Trophoblast cell (in vitro differentiated cells and primary cell): ENCODE measurements around the gene SLIT3.

Experiments
- DNase-seq, 2 donors: peaks; one replicate each; pipeline ENCODE4 v3.0.0-alpha.2; 2016
- H2AFZ ChIP-seq: 2 replicates; pipeline ENCODE4 v1.6.1; 2013; ENCODE audit warnings: low read length, moderate library complexity, mild to moderate bottlenecking; ENCODE audit not compliant: insufficient read depth, poor library complexity
- H2AK5ac ChIP-seq: 2 replicates; pipeline ENCODE4 v1.6.1; 2013; ENCODE audit warnings: mild to moderate bottlenecking, low read length
- H2BK120ac ChIP-seq: 2 replicates; pipeline ENCODE4 v1.6.1; 2013; ENCODE audit warnings: low read length, mild to moderate bottlenecking, moderate library complexity; ENCODE audit not compliant: insufficient read depth, poor library complexity
- H2BK12ac ChIP-seq: 2 replicates; pipeline ENCODE4 v1.6.1; 2013; ENCODE audit warnings: mild to moderate bottlenecking, low read length, moderate library complexity
- H2BK5ac ChIP-seq: 2 replicates; pipeline ENCODE4 v1.6.1; 2013; ENCODE audit warnings: low read length, low read depth, moderate library complexity, mild to moderate bottlenecking; ENCODE audit not compliant: poor library complexity
- H3K14ac ChIP-seq: 2 replicates; pipeline ENCODE4 v1.6.1; 2013; ENCODE audit warnings: mild to moderate bottlenecking, low read length
- H3K18ac ChIP-seq: 2 replicates; pipeline ENCODE4 v1.6.1; 2013; ENCODE audit warnings: mild to moderate bottlenecking, low read length
- H3K23ac ChIP-seq: 2 replicates; pipeline ENCODE4 v1.6.1; 2013; ENCODE audit warnings: low read length
- H3K27ac ChIP-seq: 2 replicates; pipeline ENCODE4 v1.5.1; 2013; ENCODE audit warnings: low read depth, mild to moderate bottlenecking, inconsistent platforms, low read length, moderate library complexity
- H3K27me3 ChIP-seq: 2 replicates; pipeline ENCODE4 v1.6.1; 2013; ENCODE audit warnings: inconsistent platforms, mild to moderate bottlenecking, low read length, moderate library complexity; ENCODE audit not compliant: insufficient read depth
- H3K36me3 ChIP-seq, 2 experiments: 1 replicate in 1 of 2; 2 replicates in 1 of 2; pipeline ENCODE4 v1.6.1; 2013; ENCODE audit warnings: low read length in 2 of 2, mild to moderate bottlenecking in 2 of 2, moderate library complexity in 1 of 2; ENCODE audit not compliant: insufficient read depth in 2 of 2, control insufficient read depth in 1 of 2
- H3K4ac ChIP-seq: 2 replicates; pipeline ENCODE4 v1.6.1; 2013; ENCODE audit warnings: low read depth, mild to moderate bottlenecking, low read length, moderate library complexity
- H3K4me1 ChIP-seq, 2 experiments: 1 replicate in 1 of 2; 2 replicates in 1 of 2; pipeline ENCODE4 v1.6.1; 2013; ENCODE audit warnings: low read length in 2 of 2, mild to moderate bottlenecking in 2 of 2, moderate library complexity in 1 of 2; ENCODE audit not compliant: insufficient read depth in 2 of 2, control insufficient read depth in 1 of 2
- H3K4me2 ChIP-seq: 2 replicates; pipeline ENCODE4 v1.6.1; 2013; ENCODE audit warnings: inconsistent platforms, mild to moderate bottlenecking, low read length, moderate library complexity
- H3K4me3 ChIP-seq: 2 replicates; pipeline ENCODE4 v1.5.1; 2013; ENCODE audit warnings: mild to moderate bottlenecking, low read depth, low read length, inconsistent platforms
- H3K79me1 ChIP-seq: one replicate; pipeline ENCODE4 v1.6.1; 2013; ENCODE audit warnings: low read length
- H3K79me2 ChIP-seq: 2 replicates; pipeline ENCODE4 v1.6.1; 2013; ENCODE audit warnings: low read length, mild to moderate bottlenecking; ENCODE audit not compliant: control insufficient read depth, insufficient read depth, poor library complexity
- H3K9ac ChIP-seq: 2 replicates; pipeline ENCODE4 v1.6.1; 2013; ENCODE audit warnings: mild to moderate bottlenecking, low read length
- H3K9me3 ChIP-seq: 2 replicates; pipeline ENCODE4 v1.6.1; 2013; ENCODE audit warnings: low read depth, mild to moderate bottlenecking, control low read depth, inconsistent platforms, low read length; ENCODE audit not compliant: insufficient read depth
- H4K12ac ChIP-seq: 2 replicates; pipeline ENCODE4 v1.6.1; 2013; ENCODE audit warnings: low read depth, mild to moderate bottlenecking, low read length, moderate library complexity
- H4K8ac ChIP-seq: 2 replicates; pipeline ENCODE4 v1.6.1; 2013; ENCODE audit warnings: low read depth, mild to moderate bottlenecking, low read length, moderate library complexity
- H4K91ac ChIP-seq: one replicate; pipeline ENCODE4 v1.6.1; 2013; ENCODE audit warnings: low read depth, mild to moderate bottlenecking, low read length, moderate library complexity
- WGBS: extraction: QIAGEN DNeasy Blood & Tissue Kit; methylation state at CpG from one replicate; pipeline ENCODE4 v1.1.7; 2013; ENCODE audit warnings: missing lambda C conversion rate; ENCODE audit not compliant: insufficient read length, insufficient coverage; ENCODE audit errors: extremely low coverage; 5-methylcytosine and 5-hydroxymethylcytosine counted together

SLIT3 gene

GRCh38 chr5:169157064-169157463 lies 143.9 kb downstream of the SLIT3 start:
- Histone ChIP-seq H4K12ac (no peak overlapping the region), H3K18ac (peak overlapping the region; percentile 21), H3K4me3 (no peak overlapping the region), H2BK120ac (no peak overlapping the region), H3K4me2 (no peak overlapping the region), H3K4me1 (peaks cover 36 to 39% of the 10 kb centered on the region in 2 experiments), H2AK5ac (no peak overlapping the region), H4K8ac (peak overlapping the region; percentile 2), H3K27me3 (no peaks in the 10 kb centered on the region), H4K91ac (no peak overlapping the region), H3K36me3 (peaks cover 0 to 3% of the 10 kb centered on the region in 2 experiments), H3K14ac (no peak overlapping the region), H3K23ac (no peak overlapping the region), H3K9ac (no peak overlapping the region), H3K27ac (no peak overlapping the region), H3K79me1 (peaks cover 24% of the 10 kb centered on the region), H2BK5ac (no peak overlapping the region), H3K4ac (no peak overlapping the region), H2AFZ (no peak overlapping the region), H2BK12ac (peak overlapping the region; percentile 63), H3K9me3 (no peaks in the 10 kb centered on the region), H3K79me2 (peaks cover 9% of the 10 kb centered on the region)
- DNase-seq = no peak
- WGBS = no CpG with 5 or more reads among the region's 1 CpG

- Histone ChIP-seq H3K4me1 (peaks cover 25 to 35% of the 10 kb centered on the region in 2 experiments), H3K18ac (no peak overlapping the region), H3K4me2 (no peak overlapping the region), H2BK5ac (no peak overlapping the region), H3K36me3 (peaks cover 0 to 3% of the 10 kb centered on the region in 2 experiments), H4K91ac (no peak overlapping the region), H3K27ac (no peak overlapping the region), H3K23ac (no peak overlapping the region), H3K79me1 (peaks cover 18% of the 10 kb centered on the region), H4K12ac (no peak overlapping the region), H3K9ac (no peak overlapping the region), H3K79me2 (peaks cover 7% of the 10 kb centered on the region), H2BK120ac (no peak overlapping the region), H2AK5ac (no peak overlapping the region), H3K4ac (no peak overlapping the region), H3K4me3 (no peak overlapping the region), H3K14ac (peak overlapping the region; percentile 44), H4K8ac (peak overlapping the region; percentile 35), H2AFZ (no peak overlapping the region), H2BK12ac (peak overlapping the region; percentile 33), H3K9me3 (no peaks in the 10 kb centered on the region), H3K27me3 (no peaks in the 10 kb centered on the region)
- no CpG with 5 or more reads among the region's 2 CpGs for WGBS
- DNase-seq = no peak
Observed at GRCh38 chr5:169154679-169155078, 146.3 kb downstream of the SLIT3 start.

- Histone ChIP-seq H2BK120ac (peak overlapping the region; percentile 21), H3K4me3 (no peak overlapping the region), H4K8ac (no peak overlapping the region), H3K4me1 (peaks cover 25 to 37% of the 10 kb centered on the region in 2 experiments), H3K23ac (no peak overlapping the region), H3K14ac (no peak overlapping the region), H2BK5ac (peak overlapping the region; percentile 74), H3K79me2 (peaks cover 7% of the 10 kb centered on the region), H2AK5ac (no peak overlapping the region), H3K9ac (no peak overlapping the region), H3K4ac (no peak overlapping the region), H4K12ac (no peak overlapping the region), H3K18ac (no peak overlapping the region), H3K4me2 (peak overlapping the region; percentile 23), H4K91ac (peak overlapping the region; percentile 81), H2AFZ (no peak overlapping the region), H3K36me3 (no peaks in the 10 kb centered on the region), H3K27ac (peak overlapping the region; percentile 89), H3K27me3 (no peaks in the 10 kb centered on the region), H3K9me3 (no peaks in the 10 kb centered on the region), H3K79me1 (peaks cover 18% of the 10 kb centered on the region), H2BK12ac (no peak overlapping the region)
- WGBS = no CpG with 5 or more reads among the region's 2 CpGs
- no peak for DNase-seq
Observed at GRCh38 chr5:169153405-169153804, 147.5 kb downstream of the SLIT3 start.

- Histone ChIP-seq H3K4me1 (peaks cover 25 to 37% of the 10 kb centered on the region in 2 experiments), H3K4me2 (peak overlapping the region; percentile 23), H3K14ac (no peak overlapping the region), H3K36me3 (no peaks in the 10 kb centered on the region), H2AFZ (no peak overlapping the region), H3K79me2 (peaks cover 7% of the 10 kb centered on the region), H3K79me1 (peaks cover 18% of the 10 kb centered on the region), H2AK5ac (no peak overlapping the region), H3K4ac (no peak overlapping the region), H3K23ac (no peak overlapping the region), H2BK120ac (peak overlapping the region; percentile 45), H3K18ac (no peak overlapping the region), H3K27me3 (no peaks in the 10 kb centered on the region), H2BK5ac (peak overlapping the region; percentile 73), H2BK12ac (peak overlapping the region; percentile 57), H3K27ac (peak overlapping the region; percentile 89), H3K4me3 (no peak overlapping the region), H4K12ac (no peak overlapping the region), H4K8ac (peak overlapping the region; percentile 11), H3K9me3 (no peaks in the 10 kb centered on the region), H4K91ac (peak overlapping the region; percentile 76), H3K9ac (no peak overlapping the region)
- DNase-seq = no peak
- no CpG with 5 or more reads among the region's 7 CpGs for WGBS
Observed at GRCh38 chr5:169152946-169153345, 148.0 kb downstream of the SLIT3 start.
